Tibial artery (tissue), 4 donors: Measurements from ENCODE around the gene SYPL1.

ENCODE experiments used
- DNase-seq, 2 donors: peaks; one replicate each; pipeline ENCODE4 v3.0.0-alpha.2; 2019
- H3K27ac ChIP-seq, 2 donors: fragments of 200-600 bp; sonication (generic) in 1 of 2; 1 replicate in 1 of 2; 2 replicates in 1 of 2; pipeline ENCODE4 v1.5.1; 2018 to 2019; ENCODE audit warnings: mild to moderate bottlenecking in 1 of 2
- H3K27me3 ChIP-seq, 2 donors: fragments of 200-600 bp; sonication (generic) in 1 of 2; one replicate each; pipeline versions ENCODE4 v1.5.1 to v1.6.0; 2016 to 2019
- H3K36me3 ChIP-seq, 3 donors: fragments of 200-600 bp; sonication (generic) in 2 of 3; one replicate each; pipeline ENCODE4 v1.5.1; 2016 to 2019; ENCODE audit warnings: mild to moderate bottlenecking in 2 of 3
- H3K4me1 ChIP-seq, 4 donors: fragments of 200-600 bp; sonication (generic) in 2 of 4; 1 replicate in 3 of 4; 2 replicates in 1 of 4; pipeline ENCODE4 v1.5.1; 2016 to 2019
- H3K4me3 ChIP-seq, 2 donors: fragments of 200-600 bp; sonication (generic) in 1 of 2; 1 replicate in 1 of 2; 2 replicates in 1 of 2; pipeline ENCODE4 v1.5.1; 2018 to 2019; ENCODE audit warnings: mild to moderate bottlenecking in 2 of 2
- H3K9me3 ChIP-seq, 3 donors: fragments of 200-600 bp; sonication (generic) in 1 of 3; one replicate each; pipeline ENCODE4 v1.5.1; 2016 to 2019
- CTCF ChIP-seq, 2 experiments: fragments of 200-600 bp in 1 of 2; fragments of 450-650 bp in 1 of 2; IDR thresholded peaks; one replicate each; pipeline ENCODE4 v1.5.1; 2017 to 2019; ENCODE audit warnings: antibody characterized with exemption in 2 of 2, mild to moderate bottlenecking in 1 of 2, moderate library complexity in 1 of 2
- intact Hi-C: fragments of 100-400 bp; cut with DNase I; formaldehyde crosslinking; loops from one replicate; pipeline ENCODE4 v1.15.0; 2023; ENCODE audit warnings: low total_unique reads

The SYPL1 gene

GRCh38 chr7:106125417-106125816 lies 13.3 kb upstream of the SYPL1 start:
- no peak overlapping the region for H3K4me3 ChIP-seq
- intact Hi-C loops = no loop called here
- no peaks in the 10 kb centered on the region for H3K36me3 ChIP-seq
- H3K27ac ChIP-seq = no peak overlapping the region
- peak in 1 of 2 donors; percentile 42 for DNase-seq
- no peak for TF ChIP-seq CTCF (IDR thresholded peaks at IDR 0.05)
- H3K9me3 ChIP-seq = no peaks in the 10 kb centered on the region
- no peaks in the 10 kb centered on the region for H3K4me1 ChIP-seq
- H3K27me3 ChIP-seq = no peaks in the 10 kb centered on the region

- TF ChIP-seq CTCF (IDR thresholded peaks at IDR 0.05) = no peak
- no peak overlapping the region for H3K27ac ChIP-seq
- H3K27me3 ChIP-seq = no peaks in the 10 kb centered on the region
- H3K36me3 ChIP-seq = no peaks in the 10 kb centered on the region
- no peak for DNase-seq
- H3K4me3 ChIP-seq = no peak overlapping the region
- no peaks in the 10 kb centered on the region for H3K4me1 ChIP-seq
- no peaks in the 10 kb centered on the region for H3K9me3 ChIP-seq
- intact Hi-C loops = no loop called here
These were observed 12.1 kb upstream of the SYPL1 start for GRCh38 chr7:106124186-106124585.

GRCh38 chr7:106122713-106123112 lies 10.6 kb upstream of the SYPL1 start:
- TF ChIP-seq CTCF (IDR thresholded peaks at IDR 0.05) = no peak
- Histone ChIP-seq H3K36me3 (no peaks in the 10 kb centered on the region), H3K4me1 (no peaks in the 10 kb centered on the region), H3K27ac (no peak overlapping the region), H3K4me3 (no peak overlapping the region), H3K9me3 (no peaks in the 10 kb centered on the region), H3K27me3 (no peaks in the 10 kb centered on the region)
- intact Hi-C loops = no loop called here
- no peak for DNase-seq

- Histone ChIP-seq H3K27ac (no peak overlapping the region), H3K4me3 (no peak overlapping the region), H3K36me3 (no peaks in the 10 kb centered on the region), H3K4me1 (no peaks in the 10 kb centered on the region), H3K9me3 (no peaks in the 10 kb centered on the region), H3K27me3 (no peaks in the 10 kb centered on the region)
- intact Hi-C loops = no loop called here
- no peak for DNase-seq
- no peak for TF ChIP-seq CTCF (IDR thresholded peaks at IDR 0.05)
These were observed 9.2 kb upstream of the SYPL1 start for GRCh38 chr7:106121189-106121810.

- no peaks in the 10 kb centered on the region for H3K4me1 ChIP-seq
- no peaks in the 10 kb centered on the region for H3K36me3 ChIP-seq
- no peak for DNase-seq
- no peaks in the 10 kb centered on the region for H3K9me3 ChIP-seq
- intact Hi-C loops = no loop called here
- no peak overlapping the region for H3K27ac ChIP-seq
- no peak for TF ChIP-seq CTCF (IDR thresholded peaks at IDR 0.05)
- H3K27me3 ChIP-seq = no peaks in the 10 kb centered on the region
- H3K4me3 ChIP-seq = no peak overlapping the region
These were observed 8.4 kb upstream of the SYPL1 start for GRCh38 chr7:106120500-106120899.

- no peaks in the 10 kb centered on the region for H3K4me1 ChIP-seq
- DNase-seq = no peak
- no peaks in the 10 kb centered on the region for H3K9me3 ChIP-seq
- intact Hi-C loops = no loop called here
- no peak overlapping the region for H3K4me3 ChIP-seq
- no peak for TF ChIP-seq CTCF (IDR thresholded peaks at IDR 0.05)
- H3K27me3 ChIP-seq = no peaks in the 10 kb centered on the region
- H3K36me3 ChIP-seq = no peaks in the 10 kb centered on the region
- H3K27ac ChIP-seq = no peak overlapping the region
These were observed 7.6 kb upstream of the SYPL1 start for GRCh38 chr7:106119719-106120118.
